ENCODE data around the gene ASF1A. TPM values are rescaled to one million over a fixed set of nuclear protein-coding genes. Genes with fewer than 3 reads are reported as not detected.

ASF1A gene
- total RNA-seq, 2 donors from 2014 or later: 6.3 to 7.8 TPM

- H3K9me3 ChIP-seq: no peaks in the 10 kb centered on the region
- no peaks in the 10 kb centered on the region for H3K27me3 ChIP-seq
- H3K27ac ChIP-seq: no peak overlapping the region
- no peaks in the 10 kb centered on the region for H3K36me3 ChIP-seq (replicated peaks in 1 of 2; ENCODE audit: insufficient read depth in 1 of 2, low read depth in 2 of 2)
- H3K4me1 ChIP-seq: peaks cover 12% of the 10 kb centered on the region
- TF ChIP-seq POLR2A (IDR thresholded peaks at IDR 0.05) (no peak), CTCF (IDR thresholded peaks at IDR 0.05) (no peak)
- DNase-seq (no peak), ATAC-seq (peak; percentile 18)
- intact Hi-C loops (cut with DNase I): no loop called here
- H3K4me3 ChIP-seq: no peak overlapping the region
Observed at GRCh38 chr6:118876814-118877213, 17.1 kb upstream of the ASF1A start.

- ATAC-seq (no peak), DNase-seq (no peak)
- intact Hi-C loops (cut with DNase I): no loop called here
- H3K27ac ChIP-seq: no peak overlapping the region
- H3K4me1 ChIP-seq: peaks cover 12% of the 10 kb centered on the region
- 83 to 92% methylated on average over 2 of the region's 2 CpGs for WGBS, 2 donors
- no peaks in the 10 kb centered on the region for H3K9me3 ChIP-seq
- TF ChIP-seq POLR2A (IDR thresholded peaks at IDR 0.05): no peak
- TF ChIP-seq CTCF (IDR thresholded peaks at IDR 0.05): no peak
- H3K36me3 ChIP-seq (replicated peaks in 1 of 2; ENCODE audit: insufficient read depth in 1 of 2, low read depth in 2 of 2): no peaks in the 10 kb centered on the region
- H3K4me3 ChIP-seq: no peak overlapping the region
- no peaks in the 10 kb centered on the region for H3K27me3 ChIP-seq
Observed at GRCh38 chr6:118877806-118878205, 16.1 kb upstream of the ASF1A start.

- intact Hi-C loops (cut with DNase I): no loop called here
- 85% methylated on average over 9 of the region's 9 CpGs for WGBS, 2 donors
- Histone ChIP-seq H3K4me1 (peaks cover 10% of the 10 kb centered on the region), H3K27me3 (no peaks in the 10 kb centered on the region), H3K9me3 (no peaks in the 10 kb centered on the region), H3K36me3 (replicated peaks in 1 of 2; ENCODE audit: insufficient read depth in 1 of 2, low read depth in 2 of 2) (no peaks in the 10 kb centered on the region), H3K27ac (no peak overlapping the region), H3K4me3 (no peak overlapping the region)
- TF ChIP-seq POLR2A (IDR thresholded peaks at IDR 0.05) (no peak), CTCF (IDR thresholded peaks at IDR 0.05) (no peak)
- DNase-seq (no peak), ATAC-seq (no peak)
Observed at GRCh38 chr6:118881440-118882313, 12.3 kb upstream of the ASF1A start.

- H3K4me1 ChIP-seq: peaks cover 7% of the 10 kb centered on the region
- no peak overlapping the region for H3K27ac ChIP-seq
- H3K9me3 ChIP-seq: no peaks in the 10 kb centered on the region
- TF ChIP-seq CTCF (IDR thresholded peaks at IDR 0.05): no peak
- no peak for TF ChIP-seq POLR2A (IDR thresholded peaks at IDR 0.05)
- WGBS, 2 donors: 90 to 91% methylated on average over 4 of the region's 4 CpGs
- H3K36me3 ChIP-seq (replicated peaks in 1 of 2; ENCODE audit: insufficient read depth in 1 of 2, low read depth in 2 of 2): no peaks in the 10 kb centered on the region
- ATAC-seq (no peak), DNase-seq (no peak)
- no peaks in the 10 kb centered on the region for H3K27me3 ChIP-seq
- no peak overlapping the region for H3K4me3 ChIP-seq
- intact Hi-C loops (cut with DNase I): no loop called here
Observed at GRCh38 chr6:118882314-118882905, 11.5 kb upstream of the ASF1A start.

Measured in body of pancreas (tissue), 4 donors.